ENCODE results near the gene MGAT4C.

MGAT4C gene

GRCh38 chr12:86275356-86275755, 19.2 kb upstream of the MGAT4C start:
- in situ Hi-C loops (cut with MboI; ENCODE audit: low pct_unique_long_range_greater_than_20kb, low sequenced_read_pairs, unreplicated experiment) = no loop called here
- TF ChIP-seq CTCF (IDR thresholded peaks at IDR 0.05; ENCODE audit: extremely low read depth, insufficient read depth, missing control alignments) = no peak
- DNase-seq (ENCODE audit: low spot score) = no peak

- TF ChIP-seq CTCF (IDR thresholded peaks at IDR 0.05; ENCODE audit: extremely low read depth, insufficient read depth, missing control alignments) = no peak
- no peak for DNase-seq (ENCODE audit: low spot score)
- in situ Hi-C loops (cut with MboI; ENCODE audit: low pct_unique_long_range_greater_than_20kb, low sequenced_read_pairs, unreplicated experiment) = no loop called here
Measured at GRCh38 chr12:86265329-86265695, 9.1 kb upstream of the MGAT4C start.

GRCh38 chr12:86264451-86265328, 8.5 kb upstream of the MGAT4C start:
- in situ Hi-C loops (cut with MboI; ENCODE audit: low pct_unique_long_range_greater_than_20kb, low sequenced_read_pairs, unreplicated experiment) = no loop called here
- TF ChIP-seq CTCF (IDR thresholded peaks at IDR 0.05; ENCODE audit: extremely low read depth, insufficient read depth, missing control alignments) = no peak
- DNase-seq (ENCODE audit: low spot score) = no peak

- no peak for TF ChIP-seq CTCF (IDR thresholded peaks at IDR 0.05; ENCODE audit: extremely low read depth, insufficient read depth, missing control alignments)
- no peak for DNase-seq (ENCODE audit: low spot score)
- in situ Hi-C loops (cut with MboI; ENCODE audit: low pct_unique_long_range_greater_than_20kb, low sequenced_read_pairs, unreplicated experiment) = no loop called here
Measured at GRCh38 chr12:86261578-86261977, 5.4 kb upstream of the MGAT4C start.

- no peak for TF ChIP-seq CTCF (IDR thresholded peaks at IDR 0.05; ENCODE audit: extremely low read depth, insufficient read depth, missing control alignments)
- in situ Hi-C loops (cut with MboI; ENCODE audit: low pct_unique_long_range_greater_than_20kb, low sequenced_read_pairs, unreplicated experiment) = no loop called here
- no peak for DNase-seq (ENCODE audit: low spot score)
Measured at GRCh38 chr12:86261142-86261541, 5.0 kb upstream of the MGAT4C start.

- in situ Hi-C loops (cut with MboI; ENCODE audit: low pct_unique_long_range_greater_than_20kb, low sequenced_read_pairs, unreplicated experiment) = no loop called here
- no peak for DNase-seq (ENCODE audit: low spot score)
- no peak for TF ChIP-seq CTCF (IDR thresholded peaks at IDR 0.05; ENCODE audit: extremely low read depth, insufficient read depth, missing control alignments)
Measured at GRCh38 chr12:86260183-86260582, 4.0 kb upstream of the MGAT4C start.
